ENCODE data around the gene SLC47A2.
"Not testable (repeated sequence)": the region's sequence is repeated elsewhere in the genome, so short reads cannot be mapped to it uniquely, and the experiment has no call there.

Gene SLC47A2

DNA sequence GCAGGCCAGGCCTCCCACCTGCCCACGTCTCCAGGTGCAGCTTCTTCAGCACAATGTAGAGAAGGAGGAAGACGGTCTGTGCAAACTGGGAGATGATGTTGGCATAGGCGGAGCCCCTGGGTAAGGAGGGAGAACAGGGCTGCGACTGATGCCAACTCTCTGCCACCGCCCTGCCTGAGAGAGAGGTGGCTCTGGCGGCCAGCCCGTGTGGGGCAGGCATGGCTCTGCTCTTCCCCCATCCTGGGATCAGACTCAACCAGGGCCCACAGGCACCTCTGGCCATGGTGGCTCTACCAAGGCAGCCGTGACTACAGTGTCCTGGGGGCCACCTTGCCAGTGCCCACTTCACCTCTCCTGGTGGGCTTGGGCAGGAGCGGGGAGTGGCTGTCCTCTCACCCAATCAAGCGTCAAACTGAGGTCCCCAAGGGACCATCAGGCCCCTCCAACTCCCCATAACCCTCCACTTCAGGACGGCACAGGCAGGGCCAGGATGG, 8.6 kb downstream of the SLC47A2 start:
- DNase-seq (ENCODE audit: low read depth) = no peak

DNA sequence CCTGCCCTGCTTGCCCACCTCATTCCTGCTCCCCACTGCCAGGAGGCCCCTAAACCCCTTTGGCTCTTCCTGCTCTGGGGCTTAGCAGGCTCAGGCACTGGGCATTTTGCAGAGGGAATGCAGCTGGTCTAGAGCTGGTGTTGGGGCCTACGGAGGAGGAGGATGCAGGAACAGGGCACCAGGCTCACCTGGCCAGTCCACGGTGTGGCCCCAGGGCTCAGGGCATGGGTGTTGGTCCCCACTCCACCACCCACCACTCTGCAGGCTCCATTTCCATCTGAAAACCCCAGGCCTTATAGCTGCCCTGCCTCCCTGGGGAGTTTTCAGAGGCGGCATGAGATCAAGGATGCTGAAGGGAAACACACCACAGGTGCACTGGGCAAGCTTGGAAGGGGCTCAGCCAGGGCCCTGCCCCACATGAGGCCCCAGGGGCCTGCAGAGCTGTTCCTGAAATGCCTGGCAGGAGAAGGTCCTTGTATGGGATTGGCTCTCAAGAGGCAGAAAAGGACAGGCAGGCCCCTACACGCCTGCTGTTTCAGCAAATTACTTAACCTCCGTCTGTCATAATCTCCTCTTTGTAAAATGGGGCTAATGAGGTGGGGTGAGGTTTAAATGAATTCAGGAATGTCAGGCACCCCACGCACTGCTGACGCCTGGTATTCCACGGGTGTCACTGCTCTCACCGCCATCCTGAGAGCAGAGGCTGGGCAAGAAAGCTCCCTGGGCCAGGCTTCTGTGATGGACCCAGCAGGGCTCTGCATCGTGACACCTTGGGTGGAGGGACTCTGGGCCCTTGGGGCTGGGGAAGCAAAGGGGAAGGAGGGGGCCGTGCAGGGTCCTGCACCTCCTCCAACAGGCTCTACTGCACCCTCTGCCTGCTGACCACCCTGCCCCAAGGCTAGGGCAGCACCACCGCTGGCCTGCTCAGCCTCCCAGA, 9.3 kb downstream of the SLC47A2 start:
- DNase-seq (ENCODE audit: low read depth) = no peak

DNA sequence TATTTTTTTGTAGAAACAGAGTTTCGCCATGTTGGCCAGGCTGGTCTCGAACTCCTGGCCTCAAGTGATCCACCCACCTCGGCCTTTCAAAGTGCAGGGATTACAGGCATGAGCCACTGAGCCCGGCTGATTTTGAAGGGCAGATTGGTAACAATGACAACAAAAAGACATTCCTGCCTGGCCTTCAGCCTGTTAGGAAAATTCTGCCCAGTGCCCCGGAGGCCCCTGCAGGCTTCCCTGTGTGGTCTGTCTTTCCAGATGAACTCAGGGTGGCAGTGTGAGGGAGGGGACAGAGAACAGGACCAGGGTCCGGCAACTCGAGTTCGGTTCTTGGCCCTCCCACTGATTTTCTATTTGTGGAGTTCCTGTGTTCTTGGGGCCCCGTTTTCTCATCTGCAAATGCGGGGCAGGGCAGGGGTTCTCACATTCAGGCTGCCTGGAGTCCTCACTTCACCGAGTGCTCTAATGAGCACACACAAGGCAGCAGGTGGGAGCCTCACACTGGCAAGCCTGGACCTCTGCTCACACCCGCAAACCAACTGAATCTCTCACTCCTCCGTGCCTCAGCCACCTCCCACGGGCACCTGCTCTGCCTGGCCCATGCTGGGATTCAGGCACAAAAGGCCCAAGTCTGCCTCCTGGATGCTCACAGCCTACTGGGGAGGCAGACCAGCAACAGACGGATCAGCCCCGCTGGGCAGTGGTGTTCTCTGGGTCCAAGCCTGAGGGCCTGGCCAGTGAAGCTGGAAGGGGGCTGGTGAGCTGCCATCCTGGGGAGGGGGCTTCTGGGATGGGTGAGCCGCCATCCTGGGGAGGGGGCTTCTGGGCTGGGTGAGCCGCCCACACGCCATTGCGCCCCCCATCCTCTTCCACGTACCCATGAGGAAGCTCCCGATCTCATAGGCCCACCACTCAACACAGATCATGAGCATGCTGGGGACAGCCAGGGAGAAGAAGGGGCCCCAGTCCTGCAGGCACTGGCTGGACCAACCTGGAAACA, 10.3 kb downstream of the SLC47A2 start:
- DNase-seq (ENCODE audit: low read depth) = no peak

DNA sequence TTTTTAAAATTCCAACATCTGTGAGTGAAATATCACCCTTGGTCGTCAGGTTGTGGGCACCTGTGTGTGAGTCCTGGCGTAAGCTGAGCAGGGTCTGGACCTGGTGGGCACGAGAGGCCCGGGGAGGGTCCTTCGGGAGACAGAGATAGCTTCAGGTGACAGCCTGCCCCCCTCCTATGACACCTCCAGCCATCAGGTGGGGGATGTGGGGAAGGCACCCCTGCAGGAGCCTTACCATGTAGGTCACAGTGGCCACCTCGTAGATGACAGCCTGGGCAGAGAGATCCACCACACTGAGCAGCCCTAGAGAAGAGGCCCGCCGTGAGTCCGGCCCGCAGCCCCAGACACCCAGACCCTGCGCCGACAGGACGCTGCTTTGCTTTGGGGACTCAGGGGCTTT, 11.2 kb downstream of the SLC47A2 start:
- DNase-seq (ENCODE audit: low read depth) = no peak

DNA sequence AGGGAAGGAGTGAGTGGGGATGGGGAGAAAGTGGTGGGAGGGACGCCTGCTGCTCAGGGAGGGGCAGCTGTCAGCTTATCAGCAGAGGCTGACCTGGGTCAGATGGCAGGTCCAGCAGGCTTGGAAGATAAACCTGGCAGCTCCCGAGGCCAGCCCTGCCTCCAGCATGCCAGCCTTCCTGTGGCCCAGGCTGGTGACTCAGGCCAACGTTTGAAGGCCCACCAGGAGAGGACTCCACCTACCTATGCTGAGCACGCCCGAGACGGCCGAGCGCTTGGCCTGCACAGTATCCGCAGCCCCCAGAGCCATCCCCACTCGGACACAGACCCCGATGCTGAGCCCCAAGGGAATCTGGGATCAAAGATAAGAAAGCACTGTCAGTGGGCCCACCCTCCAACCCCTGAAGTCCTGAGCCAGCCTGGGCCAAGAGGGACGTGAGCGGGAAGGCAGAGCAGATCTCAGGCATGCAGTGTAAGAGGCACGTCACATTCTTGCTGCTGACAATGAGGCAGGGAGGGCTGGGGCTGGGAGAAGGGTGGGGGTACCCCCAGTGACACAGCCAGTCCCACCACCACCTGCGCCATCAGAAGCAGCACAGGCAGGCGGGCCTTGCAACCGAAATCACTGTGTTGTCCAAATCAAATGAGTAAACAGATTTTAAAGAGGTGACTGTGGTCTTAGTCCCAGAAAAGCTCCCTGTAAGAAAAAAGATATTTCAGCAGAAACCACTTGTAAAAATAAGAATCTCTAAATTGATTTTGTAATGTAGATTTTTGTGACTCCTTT, 12.4 kb downstream of the SLC47A2 start:
- DNase-seq (ENCODE audit: low read depth) = no peak

DNA sequence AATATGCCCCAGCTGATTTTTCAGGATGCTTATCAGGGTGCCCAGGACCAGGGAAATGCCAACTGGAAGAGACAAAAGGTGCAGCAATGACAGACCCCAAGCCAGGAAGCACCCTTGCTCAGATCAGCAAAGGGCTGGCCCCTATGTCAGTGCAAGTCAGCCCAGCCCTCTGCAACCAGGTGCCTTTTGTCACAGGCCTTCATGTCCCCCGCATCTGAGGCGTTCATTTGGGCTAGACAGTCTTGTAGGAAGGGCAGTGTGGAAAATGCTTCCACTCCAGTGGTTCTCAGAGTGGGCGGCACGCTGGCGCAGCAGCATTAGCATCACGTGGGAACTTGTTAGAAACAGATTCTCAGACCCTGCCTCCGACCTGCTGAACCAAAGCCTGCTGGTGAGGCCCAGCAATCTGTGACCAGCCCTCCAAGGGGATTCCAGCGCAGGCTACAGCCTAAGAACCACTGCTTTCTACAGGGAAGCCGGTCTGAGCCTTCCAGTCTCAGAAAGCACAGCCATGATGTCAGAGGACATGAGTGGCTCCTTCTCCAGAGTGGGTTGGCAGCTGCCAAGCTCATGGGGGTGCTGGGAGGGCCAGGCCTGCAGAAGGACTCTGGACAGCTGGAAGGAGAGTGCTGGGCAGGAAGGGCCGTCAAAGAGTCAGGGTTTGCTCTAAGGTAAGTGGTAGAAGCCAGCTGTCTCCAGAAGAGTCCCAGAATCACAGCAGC, 13.1 kb downstream of the SLC47A2 start:
- no peak for DNase-seq (ENCODE audit: low read depth)

DNA sequence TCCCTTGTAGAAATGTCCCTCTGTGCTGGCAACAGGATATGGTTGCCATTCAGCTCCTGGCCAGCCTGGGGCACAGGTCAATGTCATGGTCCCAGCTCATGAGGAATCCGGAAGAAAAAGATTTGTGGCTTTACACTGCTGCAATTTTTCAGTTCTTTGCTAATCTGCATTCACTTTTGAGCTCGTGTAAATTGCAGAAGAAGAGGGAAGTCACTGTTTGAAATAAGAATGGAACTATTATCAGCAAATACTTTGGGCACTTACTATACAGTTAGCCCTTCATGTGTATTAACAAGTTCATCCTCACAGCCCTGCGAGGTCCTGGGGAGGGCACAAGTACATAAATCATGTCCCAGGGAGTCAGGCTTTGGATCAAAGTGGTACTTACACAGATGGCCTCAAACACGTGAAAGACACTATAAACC, 14.2 kb downstream of the SLC47A2 start:
- no peak for DNase-seq (ENCODE audit: low read depth)

DNA sequence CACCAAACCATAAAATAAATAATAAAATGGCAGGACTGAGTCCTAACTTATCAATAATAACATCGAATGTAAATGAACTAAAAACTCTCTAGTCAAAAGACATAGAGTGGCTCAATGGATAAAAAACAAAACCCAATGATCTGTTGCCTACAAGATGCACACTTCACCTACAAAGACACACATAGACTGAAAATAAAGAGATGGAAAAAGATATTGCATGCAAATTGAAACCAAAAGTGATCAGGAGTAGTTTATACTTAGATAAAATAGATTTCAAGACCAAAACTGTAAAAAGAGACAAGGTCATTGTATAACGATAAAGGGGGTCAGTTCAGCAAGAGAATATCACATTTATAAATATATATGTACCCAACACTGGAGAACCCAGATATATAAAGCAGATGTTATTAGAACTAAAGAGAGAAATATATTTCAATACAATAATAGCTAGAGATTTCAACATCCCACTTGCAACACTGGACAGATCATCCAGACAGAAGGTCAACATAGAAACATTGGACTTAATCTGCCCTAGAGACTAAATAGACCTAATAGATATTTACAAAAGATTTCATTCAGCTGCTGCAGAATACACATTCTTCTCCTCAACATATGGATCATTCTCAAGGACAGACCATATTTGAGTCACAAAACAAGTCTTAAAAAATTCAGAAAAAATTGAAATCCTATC, 29.8 kb downstream of the SLC47A2 start:
- no peak for DNase-seq (ENCODE audit: low read depth)

DNA sequence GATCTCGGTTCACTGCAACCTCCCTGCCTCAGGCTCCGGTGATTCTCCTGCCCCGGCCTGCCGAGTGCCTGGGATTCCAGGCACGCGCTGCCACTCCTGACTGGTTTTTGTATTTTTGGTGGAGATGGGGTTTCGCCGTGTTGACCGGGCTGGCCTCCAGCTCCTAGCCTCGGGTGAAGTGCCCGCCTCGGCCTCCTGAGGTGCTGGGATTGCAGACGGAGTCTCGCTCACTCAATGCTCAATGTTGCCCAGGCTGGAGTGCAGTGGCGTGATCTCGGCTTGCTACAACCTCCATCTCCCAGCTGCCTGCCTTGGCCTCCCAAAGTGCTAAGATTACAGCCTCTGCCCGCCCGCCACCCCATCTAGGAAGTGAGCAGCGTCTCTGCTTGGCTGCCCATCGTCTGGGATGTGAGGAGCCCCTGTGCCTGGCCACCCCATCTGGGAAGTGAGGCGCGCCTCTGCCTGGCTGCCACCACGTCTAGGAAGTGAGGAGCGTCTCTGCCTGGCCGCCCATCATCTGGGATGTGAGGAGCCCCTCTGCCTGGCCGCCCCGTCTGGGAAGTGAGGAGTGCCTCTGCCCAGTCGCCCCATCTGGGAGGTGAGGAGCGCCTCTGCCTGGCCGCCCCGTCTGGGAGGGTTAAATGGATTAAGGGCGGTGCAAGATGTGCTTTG, 31.3 kb downstream of the SLC47A2 start:
- DNase-seq (ENCODE audit: low read depth) = not testable (repeated sequence)

DNA sequence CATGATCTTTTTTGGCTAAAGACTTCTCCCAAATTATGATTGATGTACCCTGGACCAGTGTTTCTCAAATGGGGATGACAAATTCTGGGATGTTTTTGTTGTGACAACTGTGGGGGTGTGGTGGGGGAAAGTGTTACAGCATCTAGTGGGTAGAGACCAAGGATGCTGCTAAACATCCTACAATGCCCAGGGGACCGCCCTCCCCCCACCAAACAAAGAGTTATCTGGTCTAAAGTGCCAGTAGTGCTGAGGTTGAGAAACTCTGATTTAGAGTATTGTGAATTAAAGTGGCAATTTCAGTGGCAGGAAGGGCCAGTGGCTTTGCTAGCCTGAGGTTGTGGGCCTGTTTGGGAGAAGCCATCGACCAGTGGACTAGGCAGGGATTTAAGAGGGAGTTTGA, 33.3 kb downstream of the SLC47A2 start:
- no peak for DNase-seq (ENCODE audit: low read depth)

DNA sequence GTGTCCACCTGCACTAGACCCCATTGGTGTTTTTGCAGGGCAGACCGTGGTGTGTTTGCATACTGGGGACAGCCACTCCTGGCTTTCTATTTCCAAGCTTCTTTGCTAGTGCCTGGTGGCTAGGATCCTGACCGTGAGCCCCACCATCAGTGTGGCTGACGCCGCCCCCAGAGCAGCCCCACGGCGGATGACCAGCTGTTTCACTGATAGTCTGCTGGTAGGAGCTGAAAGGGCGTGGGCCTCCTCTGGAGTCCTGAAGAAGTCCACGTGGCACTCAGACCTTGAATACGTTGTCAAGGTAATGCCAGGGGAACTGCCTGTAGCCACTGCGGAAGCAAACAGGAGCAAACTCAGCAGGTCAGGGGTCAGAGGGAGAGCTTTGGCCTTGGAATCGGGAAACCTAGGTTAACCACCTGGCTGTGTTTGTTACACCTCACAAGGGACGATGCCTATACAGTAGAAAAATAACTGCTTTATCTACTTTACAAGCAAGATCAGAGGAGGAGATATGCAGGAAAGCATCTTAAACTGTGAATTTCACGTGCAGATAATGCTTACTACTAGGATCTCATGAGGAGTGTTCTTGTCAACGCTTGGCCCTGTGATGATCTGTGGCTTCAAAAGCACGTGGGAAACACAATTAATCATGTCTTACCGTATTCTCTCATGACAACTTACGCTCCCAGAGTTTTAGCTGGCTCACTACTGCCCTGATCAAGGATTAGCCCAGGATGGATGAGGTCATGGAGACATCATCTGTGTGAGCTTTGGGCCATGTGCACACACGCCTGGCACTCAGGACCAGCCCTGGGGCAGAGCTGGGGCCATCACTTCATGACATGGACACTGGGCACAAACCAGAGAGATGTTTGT, 37.6 kb downstream of the SLC47A2 start:
- no peak for DNase-seq (ENCODE audit: low read depth)

DNA sequence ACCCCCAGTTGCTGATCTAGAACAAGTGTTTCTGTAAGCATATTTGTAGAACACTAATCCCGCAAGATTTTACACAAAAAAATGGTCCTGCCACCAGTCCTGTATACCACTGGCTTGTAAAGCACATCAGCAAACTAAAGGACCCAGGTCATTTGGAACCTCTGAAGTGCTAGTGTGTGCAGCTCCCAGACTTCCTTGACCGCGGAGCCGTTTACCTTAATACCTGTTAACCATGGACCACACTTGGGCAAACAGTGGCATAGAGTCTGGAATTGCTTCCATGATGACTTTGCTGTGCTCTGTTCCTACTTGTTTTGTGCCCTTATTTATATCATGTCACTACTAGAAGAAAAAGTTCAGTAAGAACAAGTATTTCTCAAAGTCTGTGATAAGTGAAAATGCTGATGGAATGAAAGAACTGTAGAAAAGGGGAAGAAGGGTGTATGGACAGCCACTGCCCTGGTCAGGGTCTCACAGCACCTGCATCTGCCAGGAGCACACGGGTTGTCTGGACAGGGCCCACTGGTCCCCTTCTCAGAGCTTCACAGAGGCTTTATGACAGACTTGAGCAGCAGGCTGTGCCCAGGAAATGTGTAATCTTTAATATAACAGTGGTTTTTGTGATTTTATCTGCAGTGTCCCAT, 38.5 kb downstream of the SLC47A2 start:
- DNase-seq (ENCODE audit: low read depth) = no peak

DNA sequence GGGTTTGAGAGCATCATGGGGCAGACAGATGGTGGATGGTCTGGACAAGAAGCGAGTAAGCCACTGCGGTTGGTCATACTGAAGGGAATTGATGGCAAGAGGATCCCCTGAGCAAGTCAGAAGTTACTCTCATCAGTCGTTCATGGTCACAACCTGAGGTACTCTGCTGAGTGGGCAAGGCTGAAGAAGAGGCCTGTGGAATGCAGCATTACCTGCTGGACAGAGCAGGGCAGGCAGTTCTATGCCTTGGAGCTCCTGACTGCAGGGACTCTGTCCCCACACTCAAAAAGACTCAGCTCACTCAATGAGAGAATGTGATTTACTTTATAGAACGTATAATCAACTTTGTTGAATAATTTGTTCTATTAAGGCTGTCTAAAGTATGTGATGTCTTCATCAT, 39.5 kb downstream of the SLC47A2 start:
- DNase-seq (ENCODE audit: low read depth) = no peak

DNA sequence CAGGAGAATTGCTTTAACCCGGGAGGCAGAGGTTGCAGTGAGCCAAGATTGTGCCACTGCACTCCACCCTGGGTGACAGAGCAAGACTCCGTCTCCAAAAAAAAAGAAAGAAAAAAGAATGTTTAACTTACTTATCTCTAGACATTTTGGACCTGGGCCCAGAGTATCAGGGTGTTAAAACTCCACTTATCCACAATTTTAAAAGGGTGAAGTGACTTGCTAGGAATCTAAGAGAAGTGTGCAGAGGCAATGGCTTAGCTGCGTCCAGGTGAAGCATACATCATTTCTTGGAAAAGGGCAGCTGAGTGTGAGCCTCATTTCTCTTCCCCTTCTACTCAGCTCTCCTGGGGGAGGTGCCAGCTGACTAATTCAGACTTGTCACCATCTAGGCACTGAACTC, 42.8 kb downstream of the SLC47A2 start:
- no peak for DNase-seq (ENCODE audit: low read depth)

DNA sequence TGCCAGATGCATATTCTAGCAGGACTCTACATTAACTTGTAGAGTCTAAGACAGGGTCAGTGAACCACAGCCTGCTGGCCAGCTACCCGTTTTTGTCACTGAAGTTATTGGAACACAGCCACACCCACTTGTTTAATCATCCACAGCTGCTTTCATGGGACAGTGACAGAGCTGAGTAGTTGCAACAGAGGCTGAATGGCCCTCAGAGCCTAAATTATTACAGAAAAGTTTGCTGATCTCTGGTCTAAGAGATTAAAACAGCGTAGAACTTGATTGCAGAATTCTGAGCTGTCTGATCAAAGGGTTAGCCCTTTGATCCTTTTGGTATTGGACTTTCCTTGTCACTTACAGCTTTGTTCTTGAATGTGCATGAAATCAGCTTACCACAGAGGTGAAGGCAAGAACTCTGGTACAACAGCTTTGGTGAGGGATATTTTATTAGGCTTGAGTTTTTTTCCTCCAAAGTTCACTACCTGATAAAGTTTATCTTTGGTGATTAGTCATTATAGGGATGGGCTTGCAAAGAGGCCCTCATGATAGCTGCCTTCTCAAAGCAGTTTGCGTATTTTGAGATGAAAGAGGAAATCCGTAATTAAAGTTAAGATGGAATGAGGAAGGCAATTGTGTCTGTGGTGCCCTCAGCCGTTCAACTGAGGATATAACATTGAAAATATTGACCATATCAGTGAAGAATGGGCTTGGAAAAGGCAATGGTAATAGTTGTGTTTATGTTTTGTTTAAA, 44.2 kb downstream of the SLC47A2 start:
- no peak for DNase-seq (ENCODE audit: low read depth)

DNA sequence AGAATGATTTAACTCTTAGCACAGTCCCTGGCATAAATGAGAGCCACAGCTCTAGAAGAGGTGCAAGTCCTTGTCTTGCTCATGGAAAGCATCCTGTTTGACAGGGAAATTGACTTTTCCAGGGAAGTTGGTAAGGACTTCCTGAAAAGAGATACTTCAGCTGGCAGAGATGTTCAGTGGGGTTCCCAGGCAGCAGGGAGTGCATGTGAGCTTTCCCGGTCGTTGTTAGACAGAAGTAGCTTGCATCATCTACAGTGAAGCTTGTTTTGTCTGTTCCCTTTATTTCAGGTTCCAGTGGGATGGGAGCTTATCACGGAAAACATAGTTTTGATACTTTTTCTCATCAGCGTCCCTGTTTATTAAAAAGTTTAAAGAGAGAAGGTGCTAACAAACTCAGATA, 45.0 kb downstream of the SLC47A2 start:
- no peak for DNase-seq (ENCODE audit: low read depth)

DNA sequence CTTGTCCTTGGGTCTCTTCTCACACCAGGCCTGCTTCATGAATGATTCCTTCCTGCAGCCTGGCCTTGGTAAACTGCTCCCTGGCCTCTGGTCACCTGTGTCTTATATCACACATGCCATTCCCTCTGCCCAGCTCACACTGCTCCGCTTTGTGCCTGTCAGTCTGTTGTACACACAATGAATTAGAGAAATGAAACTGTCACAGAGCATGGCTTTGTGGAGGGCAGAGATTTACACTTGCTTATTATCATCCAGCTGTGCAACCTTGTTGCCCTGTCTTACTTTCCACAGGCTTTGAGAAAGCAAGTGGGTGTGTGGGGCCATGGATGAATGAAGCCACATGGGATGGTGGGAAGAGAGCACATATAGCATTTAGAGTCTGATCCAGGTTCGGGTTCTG, 45.5 kb downstream of the SLC47A2 start:
- DNase-seq (ENCODE audit: low read depth) = no peak

DNA sequence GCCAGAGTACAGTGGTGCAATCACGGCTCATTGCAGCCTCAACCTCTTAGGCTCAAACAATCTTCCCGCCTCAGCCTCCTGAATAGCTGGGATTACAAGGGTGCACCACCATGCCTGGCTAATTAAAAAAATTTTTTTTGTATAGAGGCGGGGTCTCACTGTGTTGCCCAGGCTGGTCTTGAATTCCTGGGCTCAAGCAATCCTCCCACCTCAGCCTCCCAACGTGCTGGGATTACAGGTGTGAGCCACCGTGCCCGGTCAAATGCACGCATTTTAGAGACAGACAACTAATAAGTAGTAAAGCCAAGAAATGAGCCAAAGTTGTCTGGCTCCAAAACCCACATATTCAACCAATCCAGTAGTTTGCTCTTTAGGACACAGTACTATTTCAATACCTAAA, 46.7 kb downstream of the SLC47A2 start:
- DNase-seq (ENCODE audit: low read depth) = not testable (repeated sequence)

All from HS-5 (cell line).